HL-60 (cell line): ENCODE data around the gene PDE4B.

ENCODE experiments used
- POLR2AphosphoS5 ChIP-seq: IDR thresholded peaks from 2 replicates; pipeline ENCODE4 v1.6.1; 2012; ENCODE audit warnings: low read depth
- TF ChIP-seq, protein P1 (sequence below): IDR thresholded peaks from one replicate; pipeline ENCODE4 v1.5.1; 2011; ENCODE audit warnings: low read length, control low read depth, inconsistent platforms; ENCODE audit not compliant: insufficient read depth

- TF ChIP-seq, protein P1, sequence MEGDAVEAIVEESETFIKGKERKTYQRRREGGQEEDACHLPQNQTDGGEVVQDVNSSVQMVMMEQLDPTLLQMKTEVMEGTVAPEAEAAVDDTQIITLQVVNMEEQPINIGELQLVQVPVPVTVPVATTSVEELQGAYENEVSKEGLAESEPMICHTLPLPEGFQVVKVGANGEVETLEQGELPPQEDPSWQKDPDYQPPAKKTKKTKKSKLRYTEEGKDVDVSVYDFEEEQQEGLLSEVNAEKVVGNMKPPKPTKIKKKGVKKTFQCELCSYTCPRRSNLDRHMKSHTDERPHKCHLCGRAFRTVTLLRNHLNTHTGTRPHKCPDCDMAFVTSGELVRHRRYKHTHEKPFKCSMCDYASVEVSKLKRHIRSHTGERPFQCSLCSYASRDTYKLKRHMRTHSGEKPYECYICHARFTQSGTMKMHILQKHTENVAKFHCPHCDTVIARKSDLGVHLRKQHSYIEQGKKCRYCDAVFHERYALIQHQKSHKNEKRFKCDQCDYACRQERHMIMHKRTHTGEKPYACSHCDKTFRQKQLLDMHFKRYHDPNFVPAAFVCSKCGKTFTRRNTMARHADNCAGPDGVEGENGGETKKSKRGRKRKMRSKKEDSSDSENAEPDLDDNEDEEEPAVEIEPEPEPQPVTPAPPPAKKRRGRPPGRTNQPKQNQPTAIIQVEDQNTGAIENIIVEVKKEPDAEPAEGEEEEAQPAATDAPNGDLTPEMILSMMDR: no peak
- TF ChIP-seq POLR2AphosphoS5: no peak
These were observed 556.5 kb downstream of the PDE4B start for GRCh38 chr1:66349242-66349641.
